ENCODE results near the gene LRRC8C.

LRRC8C gene

DNA sequence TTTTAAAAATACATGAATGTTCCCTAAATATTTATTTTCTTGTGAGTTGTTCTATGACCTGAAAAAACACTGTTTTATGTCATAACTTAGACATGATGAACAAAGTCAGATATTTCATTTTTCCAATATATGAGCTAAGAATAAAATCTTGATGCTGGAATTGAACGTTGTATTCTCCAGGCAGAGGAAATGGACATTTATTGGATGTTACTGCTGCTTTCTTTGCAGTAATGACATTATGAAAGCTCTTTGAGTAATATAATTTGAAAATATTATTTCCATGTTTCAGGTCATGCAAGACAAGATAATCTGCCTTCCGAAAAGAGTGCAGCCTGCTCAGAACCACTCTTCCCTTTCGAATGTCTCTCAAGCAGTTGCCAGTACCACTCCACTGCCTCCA is 79.5 kb downstream of the LRRC8C start:
- H3K27me3 ChIP-seq (ENCODE audit: control insufficient read depth, insufficient read depth, low read length), result no peaks in the 10 kb centered on the region
- peaks cover 12% of the 10 kb centered on the region for H3K36me3 ChIP-seq (ENCODE audit: insufficient read depth, low read length)
- H3K4me1 ChIP-seq (ENCODE audit: control insufficient read depth, insufficient read depth, low read length), result no peaks in the 10 kb centered on the region
- no peak overlapping the region for H3K4me2 ChIP-seq (ENCODE audit: low read length)
- H3K9ac ChIP-seq (ENCODE audit: low read depth, low read length), result no peak overlapping the region
- H3K4me3 ChIP-seq (ENCODE audit: low read length), result no peak overlapping the region
- no peaks in the 10 kb centered on the region for H3K9me3 ChIP-seq (replicated peaks; ENCODE audit: low read length)

DNA sequence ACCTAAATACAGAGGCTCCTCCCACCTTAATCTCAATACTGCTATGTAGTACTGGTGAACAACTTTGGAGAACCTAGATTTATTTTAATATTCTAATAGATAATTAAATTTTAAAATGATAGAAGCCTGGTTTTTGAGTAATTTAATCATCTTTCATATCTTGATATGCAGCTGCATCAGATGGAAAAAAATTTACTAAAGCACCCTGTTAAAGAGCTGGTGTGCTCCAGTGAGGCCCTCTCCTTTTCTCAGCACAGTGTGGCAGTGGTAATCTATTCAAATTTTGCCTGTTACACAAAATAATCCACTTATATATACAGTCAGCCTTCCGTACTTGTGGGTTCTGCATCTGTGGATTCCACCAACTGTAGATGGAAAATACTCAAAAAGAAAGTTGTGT is 82.8 kb downstream of the LRRC8C start:
- Histone ChIP-seq H3K4me1 (ENCODE audit: control insufficient read depth, insufficient read depth, low read length) (no peaks in the 10 kb centered on the region), H3K36me3 (ENCODE audit: insufficient read depth, low read length) (peaks cover 12% of the 10 kb centered on the region), H3K9me3 (replicated peaks; ENCODE audit: low read length) (no peaks in the 10 kb centered on the region), H3K4me2 (ENCODE audit: low read length) (no peak overlapping the region), H3K9ac (ENCODE audit: low read depth, low read length) (no peak overlapping the region), H3K27me3 (ENCODE audit: control insufficient read depth, insufficient read depth, low read length) (no peaks in the 10 kb centered on the region), H3K4me3 (ENCODE audit: low read length) (no peak overlapping the region)

DNA sequence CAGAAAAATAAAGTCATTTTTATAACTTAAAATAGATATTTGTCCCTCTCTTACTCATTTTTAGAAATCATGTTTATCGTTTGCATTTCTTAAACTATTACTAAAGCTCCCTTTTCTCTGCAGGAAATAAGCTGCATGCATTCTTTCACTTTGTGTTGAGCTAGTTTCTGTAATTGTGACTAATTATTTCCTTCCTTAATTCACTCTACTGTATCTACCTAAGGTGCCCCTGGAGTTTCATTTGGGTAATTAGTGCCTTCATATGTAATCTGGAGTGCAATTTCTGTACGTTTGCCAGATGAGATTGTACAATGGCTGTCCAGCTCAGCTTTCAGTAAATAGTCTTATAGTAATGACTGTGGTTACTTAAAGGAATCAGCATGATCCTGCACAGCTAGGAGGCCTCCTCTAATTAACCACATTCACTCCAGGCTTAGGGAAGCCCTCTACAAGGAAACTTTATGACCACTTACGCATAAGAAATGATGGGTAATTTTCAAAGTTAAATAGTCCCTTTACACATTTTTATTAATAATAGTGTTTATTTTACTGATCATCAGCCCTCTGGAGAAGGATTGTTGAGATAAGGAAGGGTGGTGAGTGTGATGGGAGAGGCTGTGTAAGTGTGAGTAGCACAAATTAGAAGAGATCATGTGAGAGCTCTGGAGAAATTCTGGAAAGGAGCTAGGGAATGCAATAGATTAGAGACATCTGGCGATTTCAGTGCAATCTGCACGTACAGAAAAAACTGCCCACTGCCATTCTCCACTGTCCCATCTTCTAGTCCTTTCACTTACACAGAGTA is 86.8 kb downstream of the LRRC8C start:
- no peak overlapping the region for H3K4me3 ChIP-seq (ENCODE audit: low read length)
- no peaks in the 10 kb centered on the region for H3K27me3 ChIP-seq (ENCODE audit: control insufficient read depth, insufficient read depth, low read length)
- H3K36me3 ChIP-seq (ENCODE audit: insufficient read depth, low read length), result no peaks in the 10 kb centered on the region
- no peak overlapping the region for H3K9ac ChIP-seq (ENCODE audit: low read depth, low read length)
- no peak overlapping the region for H3K4me2 ChIP-seq (ENCODE audit: low read length)
- H3K9me3 ChIP-seq (replicated peaks; ENCODE audit: low read length), result no peaks in the 10 kb centered on the region
- H3K4me1 ChIP-seq (ENCODE audit: control insufficient read depth, insufficient read depth, low read length), result peaks cover 21% of the 10 kb centered on the region

DNA sequence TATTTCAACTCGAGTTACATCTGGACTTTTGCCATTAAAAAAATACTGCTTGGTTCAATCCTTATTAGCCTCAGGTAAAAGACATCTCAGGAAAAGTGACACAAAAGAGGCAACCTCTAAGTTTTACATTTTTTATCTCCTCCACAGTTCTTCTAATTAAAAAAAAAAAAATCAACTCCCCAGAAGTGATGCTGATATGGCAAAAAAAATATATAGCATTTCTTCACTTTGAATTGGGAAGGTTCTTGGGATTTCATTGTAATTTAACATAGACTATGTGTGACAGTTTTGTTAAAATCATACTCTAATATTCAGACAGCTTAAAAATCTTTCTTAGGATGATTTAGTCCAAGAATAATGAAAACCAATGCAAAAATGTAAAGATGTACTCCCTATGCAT is 87.9 kb downstream of the LRRC8C start:
- Histone ChIP-seq H3K27me3 (ENCODE audit: control insufficient read depth, insufficient read depth, low read length) (no peaks in the 10 kb centered on the region), H3K36me3 (ENCODE audit: insufficient read depth, low read length) (no peaks in the 10 kb centered on the region), H3K4me2 (ENCODE audit: low read length) (no peak overlapping the region), H3K4me3 (ENCODE audit: low read length) (no peak overlapping the region), H3K4me1 (ENCODE audit: control insufficient read depth, insufficient read depth, low read length) (peaks cover 30% of the 10 kb centered on the region), H3K9me3 (replicated peaks; ENCODE audit: low read length) (no peaks in the 10 kb centered on the region), H3K9ac (ENCODE audit: low read depth, low read length) (no peak overlapping the region)

DNA sequence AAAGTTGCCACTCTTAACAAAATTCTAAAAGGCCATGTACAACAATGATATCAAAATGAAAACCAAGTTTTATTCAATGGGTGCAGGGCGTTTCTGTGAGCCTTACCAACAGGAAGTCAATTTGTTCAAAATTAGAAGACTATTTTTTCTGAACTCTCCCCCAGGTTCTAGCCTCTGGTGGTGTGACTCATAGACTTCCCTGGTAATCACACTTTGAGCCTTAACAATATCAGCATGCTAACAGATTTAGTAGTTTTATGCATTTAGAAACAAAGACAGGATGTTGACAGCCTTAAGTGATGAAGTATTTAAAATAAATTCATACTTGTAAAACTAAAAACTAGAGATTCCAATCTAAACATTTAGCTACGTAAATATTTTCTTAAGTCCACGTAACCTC is 88.4 kb downstream of the LRRC8C start:
- no peak overlapping the region for H3K9ac ChIP-seq (ENCODE audit: low read depth, low read length)
- H3K27me3 ChIP-seq (ENCODE audit: control insufficient read depth, insufficient read depth, low read length), result no peaks in the 10 kb centered on the region
- no peak overlapping the region for H3K4me2 ChIP-seq (ENCODE audit: low read length)
- no peaks in the 10 kb centered on the region for H3K9me3 ChIP-seq (replicated peaks; ENCODE audit: low read length)
- H3K4me3 ChIP-seq (ENCODE audit: low read length), result no peak overlapping the region
- no peaks in the 10 kb centered on the region for H3K36me3 ChIP-seq (ENCODE audit: insufficient read depth, low read length)
- H3K4me1 ChIP-seq (ENCODE audit: control insufficient read depth, insufficient read depth, low read length), result peaks cover 30% of the 10 kb centered on the region

DNA sequence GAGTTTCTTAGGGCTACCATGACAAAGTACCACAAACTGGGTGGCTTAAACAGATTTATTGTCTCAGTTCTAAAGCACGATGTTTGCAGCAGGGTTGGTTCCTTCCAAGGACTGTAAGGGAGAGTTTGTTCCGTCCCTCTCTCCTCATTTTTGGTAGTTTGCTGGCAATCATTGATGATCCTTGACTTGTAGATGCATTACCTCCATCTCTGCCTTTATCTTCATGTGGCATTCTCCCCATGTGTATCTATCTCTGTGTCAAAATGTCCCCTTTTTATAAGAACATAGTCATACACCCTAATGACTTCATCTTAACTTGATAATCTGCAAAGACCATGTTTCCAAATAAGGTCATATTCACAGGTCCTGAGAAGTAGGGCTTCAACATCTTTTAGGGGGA is 90.2 kb downstream of the LRRC8C start:
- Histone ChIP-seq H3K36me3 (ENCODE audit: insufficient read depth, low read length) (no peaks in the 10 kb centered on the region), H3K9me3 (replicated peaks; ENCODE audit: low read length) (no peaks in the 10 kb centered on the region), H3K4me3 (ENCODE audit: low read length) (no peak overlapping the region), H3K4me1 (ENCODE audit: control insufficient read depth, insufficient read depth, low read length) (peaks cover 30% of the 10 kb centered on the region), H3K9ac (ENCODE audit: low read depth, low read length) (no peak overlapping the region), H3K27me3 (ENCODE audit: control insufficient read depth, insufficient read depth, low read length) (no peaks in the 10 kb centered on the region), H3K4me2 (ENCODE audit: low read length) (no peak overlapping the region)

DNA sequence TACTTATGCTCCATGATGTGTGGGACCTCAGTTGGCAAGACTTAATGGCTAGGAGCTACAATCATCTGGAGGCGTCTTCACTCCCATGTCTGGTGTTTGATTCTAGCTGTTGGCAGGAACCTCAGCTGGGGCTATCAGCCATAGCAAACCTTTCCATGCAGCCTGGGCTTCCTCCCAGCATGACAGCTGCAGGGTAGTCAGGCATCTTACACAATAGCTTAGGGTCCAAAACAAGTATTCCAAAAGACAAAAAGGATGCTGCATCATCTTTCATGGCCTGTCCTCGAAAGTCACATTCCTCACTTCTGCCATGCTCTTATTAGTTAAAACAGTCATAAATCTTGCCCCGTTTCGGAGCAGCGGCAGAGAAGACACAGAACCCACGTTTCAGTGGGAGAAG is 90.9 kb downstream of the LRRC8C start:
- Histone ChIP-seq H3K4me2 (ENCODE audit: low read length) (peak overlapping the region; percentile 21), H3K36me3 (ENCODE audit: insufficient read depth, low read length) (no peaks in the 10 kb centered on the region), H3K4me3 (ENCODE audit: low read length) (no peak overlapping the region), H3K9ac (ENCODE audit: low read depth, low read length) (no peak overlapping the region), H3K9me3 (replicated peaks; ENCODE audit: low read length) (no peaks in the 10 kb centered on the region), H3K4me1 (ENCODE audit: control insufficient read depth, insufficient read depth, low read length) (peaks cover 30% of the 10 kb centered on the region), H3K27me3 (ENCODE audit: control insufficient read depth, insufficient read depth, low read length) (no peaks in the 10 kb centered on the region)

DNA sequence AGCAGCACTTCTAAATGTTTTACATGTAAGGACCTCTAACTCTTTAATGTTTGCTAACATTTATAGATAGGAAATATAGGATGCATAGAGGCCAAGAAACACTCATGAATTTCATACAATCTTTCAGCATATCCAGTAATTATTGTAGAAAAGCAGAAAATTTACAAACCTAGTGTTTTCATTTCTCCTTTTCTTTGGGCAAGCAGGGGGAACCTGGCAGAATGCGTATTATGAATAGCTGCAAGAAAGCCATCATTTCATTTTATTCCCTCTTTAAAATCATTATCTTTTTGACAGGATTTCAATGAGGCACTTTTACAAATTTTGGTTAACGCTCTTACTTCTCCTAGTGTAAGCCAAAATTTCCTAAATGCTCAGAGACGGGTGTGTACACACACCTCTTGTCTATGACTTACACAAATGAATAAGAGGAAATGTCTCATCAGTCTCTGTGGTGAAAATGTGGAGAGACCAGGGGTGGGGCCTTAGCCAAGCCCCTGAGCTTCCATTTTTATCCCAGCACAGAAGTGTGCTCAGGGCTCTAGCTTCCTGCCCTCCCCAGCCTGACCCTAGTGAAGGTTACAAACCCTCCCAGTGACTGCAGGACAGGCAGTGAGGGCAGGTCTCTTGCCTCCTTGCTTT is 91.6 kb downstream of the LRRC8C start:
- H3K4me1 ChIP-seq (ENCODE audit: control insufficient read depth, insufficient read depth, low read length), result peaks cover 30% of the 10 kb centered on the region

DNA sequence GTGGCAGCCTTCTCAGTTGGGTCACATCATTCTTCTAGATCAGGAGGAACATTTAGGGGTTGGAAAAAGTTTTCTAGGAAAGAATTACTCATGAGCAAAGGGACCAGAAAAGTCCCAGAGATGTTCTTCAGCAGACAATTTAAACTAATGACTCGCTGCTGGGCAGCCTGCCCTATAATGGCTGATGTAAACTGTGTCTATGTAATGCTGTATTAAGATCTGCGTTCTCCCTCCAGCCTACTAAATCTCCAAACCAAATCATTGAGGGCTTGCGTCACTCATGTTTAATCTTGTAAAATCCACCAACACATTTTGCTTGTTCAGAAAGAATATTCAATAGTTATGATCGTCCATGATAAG is 92.1 kb downstream of the LRRC8C start:
- H3K4me2 ChIP-seq (ENCODE audit: low read length), result peak overlapping the region; percentile 67
- H3K9ac ChIP-seq (ENCODE audit: low read depth, low read length), result no peak overlapping the region
- no peaks in the 10 kb centered on the region for H3K9me3 ChIP-seq (replicated peaks; ENCODE audit: low read length)
- no peak overlapping the region for H3K4me3 ChIP-seq (ENCODE audit: low read length)
- no peaks in the 10 kb centered on the region for H3K27me3 ChIP-seq (ENCODE audit: control insufficient read depth, insufficient read depth, low read length)
- peaks cover 30% of the 10 kb centered on the region for H3K4me1 ChIP-seq (ENCODE audit: control insufficient read depth, insufficient read depth, low read length)
- no peaks in the 10 kb centered on the region for H3K36me3 ChIP-seq (ENCODE audit: insufficient read depth, low read length)

More for the DNA sequence above, 91.6 kb downstream of the LRRC8C start:
- no peak overlapping the region for H3K9ac ChIP-seq (ENCODE audit: low read depth, low read length)
- H3K4me2 ChIP-seq (ENCODE audit: low read length), result peak overlapping the region; percentile 67
- H3K4me3 ChIP-seq (ENCODE audit: low read length), result no peak overlapping the region
- H3K27me3 ChIP-seq (ENCODE audit: control insufficient read depth, insufficient read depth, low read length), result no peaks in the 10 kb centered on the region
- no peaks in the 10 kb centered on the region for H3K9me3 ChIP-seq (replicated peaks; ENCODE audit: low read length)
- no peaks in the 10 kb centered on the region for H3K36me3 ChIP-seq (ENCODE audit: insufficient read depth, low read length)

DNA sequence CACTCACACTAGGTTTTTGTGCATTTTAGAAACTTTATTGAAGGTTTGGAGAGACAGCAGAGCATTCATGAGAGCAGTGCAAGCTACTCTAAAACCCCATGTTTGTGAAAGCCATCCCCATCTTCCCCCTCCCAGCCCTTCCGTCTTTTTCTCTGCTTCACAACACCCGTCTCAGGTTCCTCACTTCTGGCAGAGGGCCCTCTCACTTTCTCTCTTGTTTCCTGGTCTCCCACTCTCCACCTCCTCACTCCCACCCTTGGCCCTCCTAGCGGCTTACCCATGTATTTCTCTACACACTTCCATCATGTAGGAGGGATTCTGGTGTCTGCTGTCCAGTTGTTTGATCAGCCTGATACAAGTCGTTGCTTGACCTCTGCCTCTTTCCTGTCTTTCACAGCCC is 92.7 kb downstream of the LRRC8C start:
- no peaks in the 10 kb centered on the region for H3K27me3 ChIP-seq (ENCODE audit: control insufficient read depth, insufficient read depth, low read length)
- no peaks in the 10 kb centered on the region for H3K9me3 ChIP-seq (replicated peaks; ENCODE audit: low read length)
- H3K4me1 ChIP-seq (ENCODE audit: control insufficient read depth, insufficient read depth, low read length), result peaks cover 30% of the 10 kb centered on the region
- H3K36me3 ChIP-seq (ENCODE audit: insufficient read depth, low read length), result no peaks in the 10 kb centered on the region
- H3K4me3 ChIP-seq (ENCODE audit: low read length), result no peak overlapping the region
- H3K4me2 ChIP-seq (ENCODE audit: low read length), result no peak overlapping the region
- no peak overlapping the region for H3K9ac ChIP-seq (ENCODE audit: low read depth, low read length)

DNA sequence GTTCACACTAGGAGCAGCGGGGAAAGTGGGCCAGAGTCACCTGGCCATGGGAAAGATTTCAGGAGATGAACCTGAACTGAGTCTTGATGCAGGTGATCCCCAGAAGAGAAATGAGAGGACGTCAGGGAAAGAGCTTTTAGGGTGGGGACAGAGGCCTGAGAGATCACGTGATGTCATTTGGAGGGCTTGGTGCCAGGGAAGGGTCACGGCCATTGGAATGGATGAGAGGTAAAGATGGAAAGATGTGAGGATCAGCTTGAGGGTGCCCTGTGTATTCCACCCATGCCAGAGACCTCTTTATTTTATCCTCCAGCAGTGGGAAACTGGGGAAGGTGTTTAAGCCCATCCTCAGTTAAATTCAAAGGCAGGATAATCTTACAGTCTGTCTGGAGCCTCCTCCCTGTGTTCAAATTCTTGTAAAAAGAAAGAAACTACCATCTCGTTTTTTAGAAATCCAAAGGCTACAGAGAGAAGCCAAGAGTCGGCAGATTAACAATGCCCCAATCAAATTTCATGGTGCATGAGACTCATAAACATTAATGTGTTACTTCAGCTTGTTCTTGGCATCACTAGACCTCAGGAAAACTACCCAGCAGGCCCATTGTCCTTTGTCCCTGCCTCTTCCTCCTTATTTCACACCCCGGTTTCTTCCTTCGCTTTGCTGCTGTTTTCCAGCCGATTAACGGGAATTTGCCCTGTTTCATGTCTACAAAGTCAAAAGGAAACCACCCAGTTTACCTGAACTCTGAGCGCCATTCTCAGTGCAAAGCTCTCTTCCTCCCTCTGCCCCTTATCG is 94.8 kb downstream of the LRRC8C start:
- Histone ChIP-seq H3K4me2 (ENCODE audit: low read length) (no peak overlapping the region), H3K4me1 (ENCODE audit: control insufficient read depth, insufficient read depth, low read length) (peaks cover 23% of the 10 kb centered on the region), H3K9me3 (replicated peaks; ENCODE audit: low read length) (no peaks in the 10 kb centered on the region), H3K36me3 (ENCODE audit: insufficient read depth, low read length) (no peaks in the 10 kb centered on the region), H3K9ac (ENCODE audit: low read depth, low read length) (no peak overlapping the region), H3K4me3 (ENCODE audit: low read length) (no peak overlapping the region), H3K27me3 (ENCODE audit: control insufficient read depth, insufficient read depth, low read length) (no peaks in the 10 kb centered on the region)
